ENCODE results near the gene SLC38A5.
"Not testable (repeated sequence)": the region's sequence is repeated elsewhere in the genome, so short reads cannot be mapped to it uniquely, and the experiment has no call there.

Gene SLC38A5

DNA sequence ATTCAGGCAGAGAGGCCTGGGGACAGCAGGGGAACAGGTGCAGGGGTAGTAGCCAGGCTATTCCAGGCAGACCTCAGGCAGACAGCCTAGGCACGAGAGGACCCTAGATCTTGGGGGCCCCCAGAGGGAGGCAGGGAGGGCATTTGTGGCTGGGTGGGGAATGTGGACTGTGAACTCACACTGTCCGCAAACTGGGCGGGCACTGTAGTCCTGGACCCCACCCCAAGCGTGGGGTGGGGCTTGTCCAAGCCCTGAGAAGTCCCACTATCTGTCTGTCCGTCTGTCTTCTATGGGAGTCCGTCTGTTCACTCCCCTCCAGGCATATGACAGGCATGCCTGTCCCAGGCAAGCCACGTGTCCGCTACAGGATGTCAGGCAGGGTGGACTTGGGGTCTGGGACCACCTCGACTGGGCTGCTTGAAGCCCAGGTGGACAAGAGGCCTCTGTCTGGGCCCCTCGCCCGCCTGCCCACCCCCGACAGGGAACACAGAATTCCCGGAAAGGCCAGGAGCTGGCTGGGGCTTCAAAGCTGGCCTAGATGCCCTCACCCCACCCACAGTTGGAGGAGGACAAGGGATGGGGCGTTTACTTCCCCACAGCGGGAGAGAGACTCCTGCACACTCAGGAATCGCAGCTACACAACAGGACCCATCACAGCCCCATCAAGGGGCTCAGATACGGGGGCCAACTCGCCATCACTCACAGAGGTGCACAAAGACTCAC is at the start of gene SLC38A5:
SLC38A5 (minus strand) TSS at position 151 of the 723 bp plus-strand sequence. CDS start 2,336 bp downstream, outside the sequence.
- no peak for DNase-seq (ENCODE audit: low read depth)
- TF ChIP-seq, protein P1, sequence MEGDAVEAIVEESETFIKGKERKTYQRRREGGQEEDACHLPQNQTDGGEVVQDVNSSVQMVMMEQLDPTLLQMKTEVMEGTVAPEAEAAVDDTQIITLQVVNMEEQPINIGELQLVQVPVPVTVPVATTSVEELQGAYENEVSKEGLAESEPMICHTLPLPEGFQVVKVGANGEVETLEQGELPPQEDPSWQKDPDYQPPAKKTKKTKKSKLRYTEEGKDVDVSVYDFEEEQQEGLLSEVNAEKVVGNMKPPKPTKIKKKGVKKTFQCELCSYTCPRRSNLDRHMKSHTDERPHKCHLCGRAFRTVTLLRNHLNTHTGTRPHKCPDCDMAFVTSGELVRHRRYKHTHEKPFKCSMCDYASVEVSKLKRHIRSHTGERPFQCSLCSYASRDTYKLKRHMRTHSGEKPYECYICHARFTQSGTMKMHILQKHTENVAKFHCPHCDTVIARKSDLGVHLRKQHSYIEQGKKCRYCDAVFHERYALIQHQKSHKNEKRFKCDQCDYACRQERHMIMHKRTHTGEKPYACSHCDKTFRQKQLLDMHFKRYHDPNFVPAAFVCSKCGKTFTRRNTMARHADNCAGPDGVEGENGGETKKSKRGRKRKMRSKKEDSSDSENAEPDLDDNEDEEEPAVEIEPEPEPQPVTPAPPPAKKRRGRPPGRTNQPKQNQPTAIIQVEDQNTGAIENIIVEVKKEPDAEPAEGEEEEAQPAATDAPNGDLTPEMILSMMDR (IDR thresholded peaks at IDR 0.05; ENCODE audit: low read depth, low read length, missing control alignments), result no peak
- in situ Hi-C loops (cut with HindIII; ENCODE audit: low sequenced_read_pairs), result no loop called here
- H3K4me3 ChIP-seq (ENCODE audit: low read depth, low read length), result peak within 1 kb of the TSS; percentile 26

DNA sequence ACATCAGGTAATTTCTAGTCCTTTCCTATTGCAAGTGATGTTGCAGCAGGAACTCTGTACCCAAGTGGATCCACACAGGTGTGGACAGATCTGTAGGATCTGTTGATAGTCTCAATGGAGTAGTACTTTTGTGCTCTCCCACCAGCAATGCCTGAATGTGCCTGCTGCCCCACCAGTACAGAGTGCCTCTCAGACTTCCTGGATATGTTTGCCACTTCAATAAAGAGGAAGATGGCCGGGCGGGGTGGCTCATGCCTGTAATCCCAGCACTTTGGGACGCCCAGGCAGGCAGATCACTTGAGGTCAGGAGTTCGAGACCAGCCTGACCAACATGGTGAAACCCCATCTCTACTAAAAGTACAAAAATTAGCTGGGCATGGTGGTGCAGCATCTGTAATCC is 49.4 kb upstream of the SLC38A5 start:
- DNase-seq (ENCODE audit: low read depth); in situ Hi-C loops (cut with HindIII; ENCODE audit: low sequenced_read_pairs); H3K4me3 ChIP-seq (ENCODE audit: low read depth, low read length): not testable (repeated sequence)

DNA sequence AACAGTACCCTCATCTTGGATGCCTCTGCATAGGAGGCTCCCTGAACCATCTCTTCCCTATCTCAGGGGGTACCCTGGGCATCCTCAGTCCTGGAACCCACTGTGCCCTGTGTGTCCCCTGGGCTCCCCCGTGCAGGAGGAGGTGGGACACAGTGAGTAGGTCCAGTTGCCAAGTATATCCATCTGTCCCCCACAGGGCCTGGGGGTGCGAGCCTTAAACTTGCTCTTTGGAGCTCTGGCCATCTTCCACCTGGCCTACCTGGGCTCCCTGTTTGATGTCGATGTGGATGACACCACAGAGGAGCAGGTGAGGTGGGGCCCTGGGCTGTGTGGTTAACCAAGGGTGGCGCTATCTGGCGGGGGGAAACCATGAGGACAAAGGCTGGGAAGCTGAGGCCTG is 46.9 kb upstream of the SLC38A5 start:
- TF ChIP-seq, protein P1 (IDR thresholded peaks at IDR 0.05; ENCODE audit: low read depth, low read length, missing control alignments), result no peak
- no peak for DNase-seq (ENCODE audit: low read depth)
- no peak overlapping the region for H3K4me3 ChIP-seq (ENCODE audit: low read depth, low read length)
- in situ Hi-C loops (cut with HindIII; ENCODE audit: low sequenced_read_pairs), result no loop called here

DNA sequence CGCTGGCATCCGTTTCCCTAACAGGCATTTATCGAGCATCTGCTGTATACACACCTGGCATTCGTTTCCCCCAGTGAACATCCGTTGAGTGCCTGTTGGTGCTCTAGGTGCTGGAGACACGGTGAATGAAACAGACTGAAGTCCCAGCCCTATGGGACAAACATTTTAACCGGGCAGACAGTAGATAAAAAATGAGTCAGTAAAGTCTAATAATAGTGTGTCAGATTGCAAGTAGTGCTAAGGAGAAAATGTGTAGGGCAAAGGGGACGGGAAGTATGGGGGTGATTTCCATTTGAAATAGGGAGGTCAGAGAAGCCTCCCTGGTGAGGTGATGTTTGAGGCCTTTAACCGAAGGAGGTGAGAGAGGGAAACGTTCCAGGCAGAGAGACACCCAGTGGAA is 46.2 kb upstream of the SLC38A5 start:
- in situ Hi-C loops (cut with HindIII; ENCODE audit: low sequenced_read_pairs), result no loop called here
- no peak for DNase-seq (ENCODE audit: low read depth)
- no peak overlapping the region for H3K4me3 ChIP-seq (ENCODE audit: low read depth, low read length)
- TF ChIP-seq, protein P1 (IDR thresholded peaks at IDR 0.05; ENCODE audit: low read depth, low read length, missing control alignments), result no peak

DNA sequence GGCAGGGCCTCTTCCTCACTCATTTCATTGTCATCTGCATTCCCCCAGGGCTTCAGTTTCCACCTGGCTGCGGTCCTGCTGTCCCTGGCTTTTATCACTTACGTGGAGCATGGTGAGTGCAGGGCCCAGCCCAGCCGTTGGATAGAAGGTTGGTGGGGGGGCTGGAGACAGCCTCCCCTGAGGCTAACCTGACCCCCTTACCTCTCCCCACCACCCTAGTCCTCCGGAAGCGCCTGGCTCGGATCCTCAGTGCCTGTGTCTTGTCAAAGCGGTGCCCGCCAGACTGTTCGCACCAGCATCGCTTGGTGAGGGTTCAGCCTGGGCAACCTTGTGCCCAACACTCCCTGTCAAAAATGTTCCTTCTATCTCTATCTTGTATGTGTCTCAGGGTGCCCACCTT is 45.8 kb upstream of the SLC38A5 start:
- in situ Hi-C loops (cut with HindIII; ENCODE audit: low sequenced_read_pairs), result no loop called here
- TF ChIP-seq, protein P1 (IDR thresholded peaks at IDR 0.05; ENCODE audit: low read depth, low read length, missing control alignments), result no peak
- no peak for DNase-seq (ENCODE audit: low read depth)
- H3K4me3 ChIP-seq (ENCODE audit: low read depth, low read length), result no peak overlapping the region

DNA sequence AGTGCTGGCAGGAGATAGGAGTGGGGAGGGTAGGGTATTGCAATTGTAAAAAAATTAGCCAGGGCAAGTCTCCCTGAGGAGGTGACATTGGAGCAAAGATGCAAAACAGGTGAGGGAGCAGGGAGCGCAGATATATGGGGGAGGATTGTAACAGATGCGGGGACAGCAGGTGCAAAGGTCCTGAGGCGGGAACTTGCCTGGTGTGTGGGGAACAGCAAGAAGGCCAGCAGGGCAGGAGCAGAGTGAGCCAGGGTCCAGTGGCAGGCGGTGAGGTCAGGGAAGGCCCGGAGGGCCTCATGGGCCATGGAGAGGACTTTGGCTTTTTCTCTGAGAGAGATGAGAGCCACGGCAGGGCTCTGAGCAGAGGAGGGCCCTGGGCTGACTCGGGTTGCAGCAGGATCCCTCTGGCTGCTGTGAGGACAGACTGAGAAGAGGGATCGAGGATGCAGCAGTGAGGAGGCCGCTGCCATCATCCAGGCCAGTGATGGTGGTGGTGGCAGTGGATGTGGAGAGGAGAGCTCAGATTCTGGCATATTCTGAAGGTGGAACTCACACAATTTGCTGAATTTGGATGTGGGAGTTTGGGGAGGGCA is 44.9 kb upstream of the SLC38A5 start:
- in situ Hi-C loops (cut with HindIII; ENCODE audit: low sequenced_read_pairs), result no loop called here
- TF ChIP-seq, protein P1 (IDR thresholded peaks at IDR 0.05; ENCODE audit: low read depth, low read length, missing control alignments), result no peak
- H3K4me3 ChIP-seq (ENCODE audit: low read depth, low read length), result no peak overlapping the region
- no peak for DNase-seq (ENCODE audit: low read depth)

DNA sequence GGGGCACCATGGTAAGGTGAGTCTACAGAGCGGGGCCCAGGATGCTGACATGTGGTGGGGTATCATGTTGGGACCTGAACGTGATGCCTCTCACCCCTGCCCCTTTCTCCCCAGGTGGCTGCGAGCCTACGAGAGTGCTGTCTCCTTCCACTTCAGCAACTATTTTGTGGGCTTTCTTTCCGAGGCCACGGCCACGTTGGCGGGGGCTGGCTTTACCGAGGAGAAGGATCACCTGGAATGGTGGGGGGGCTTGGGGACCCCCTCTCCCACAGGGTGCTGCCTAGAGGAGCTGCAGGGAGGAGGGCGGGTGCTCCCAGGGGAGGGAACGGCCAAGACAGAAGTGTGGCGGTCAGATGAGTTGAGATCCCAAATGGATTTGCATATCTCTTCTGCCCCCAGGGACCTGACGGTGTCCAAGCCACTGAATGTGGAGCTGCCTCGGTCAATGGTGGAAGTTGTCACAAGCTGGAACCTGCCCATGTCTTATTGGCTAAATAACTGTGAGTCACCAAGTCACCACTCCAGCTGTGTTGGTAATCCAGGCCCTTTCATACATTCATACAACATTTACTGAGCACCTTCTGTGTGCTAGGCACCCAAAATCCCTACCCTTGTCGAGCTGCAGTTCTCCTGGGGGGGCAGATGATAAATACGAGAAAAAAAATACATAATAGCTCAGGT is 44.2 kb upstream of the SLC38A5 start:
- TF ChIP-seq, protein P1 (IDR thresholded peaks at IDR 0.05; ENCODE audit: low read depth, low read length, missing control alignments), result no peak

More for the DNA sequence above, 44.2 kb upstream of the SLC38A5 start:
- in situ Hi-C loops (cut with HindIII; ENCODE audit: low sequenced_read_pairs), result no loop called here
- no peak for DNase-seq (ENCODE audit: low read depth)
- H3K4me3 ChIP-seq (ENCODE audit: low read depth, low read length), result no peak overlapping the region

All from astrocyte of the cerebellum (primary cell).